ENCODE measurements around the gene RHOV.

RHOV gene

GRCh38 chr15:40912478-40912877 is 38.4 kb upstream of the RHOV start:
- ChIA-PET CTCF (interaction anchor here (1.0 to 12.1 kb wide), 9 partner anchors 9 to 1172 kb away, joined by 3 to 131 read pairs (median 5); partner anchors contain the start of gene DLL4), POLR2A (no interaction called here)
- DNase-seq (ENCODE audit: extremely low spot score) = no peak
- TF ChIP-seq CTCF (IDR thresholded peaks at IDR 0.05; ENCODE audit: control extremely low read depth, extremely low read depth, low read depth, missing control alignments) = no peak

GRCh38 chr15:40911693-40912092 is 37.7 kb upstream of the RHOV start:
- DNase-seq (ENCODE audit: extremely low spot score) = no peak
- no peak for TF ChIP-seq CTCF (IDR thresholded peaks at IDR 0.05; ENCODE audit: control extremely low read depth, extremely low read depth, low read depth, missing control alignments)
- CTCF ChIA-PET = interaction anchor here (0.5 to 12.1 kb wide), 14 partner anchors 8 to 1173 kb away, joined by 3 to 131 read pairs (median 4); partner anchors contain the start of genes DLL4 and VPS18
- POLR2A ChIA-PET = interaction anchor here (0.6 kb wide), 1 partner anchor 133 kb away, joined by 5 read pairs; no protein-coding TSS in a partner anchor

GRCh38 chr15:40911141-40911540 is 37.1 kb upstream of the RHOV start:
- DNase-seq (ENCODE audit: extremely low spot score) = no peak
- ChIA-PET POLR2A (no interaction called here), CTCF (interaction anchor here (1.0 to 12.1 kb wide), 7 partner anchors 8 to 369 kb away, joined by 3 to 131 read pairs (median 8); partner anchors contain the start of genes DLL4, SPINT1 and VPS18)
- TF ChIP-seq CTCF (IDR thresholded peaks at IDR 0.05; ENCODE audit: control extremely low read depth, extremely low read depth, low read depth, missing control alignments) = no peak

- CTCF ChIA-PET = interaction anchor here (1.0 to 12.1 kb wide), 11 partner anchors 10 to 276 kb away, joined by 3 to 215 read pairs (median 11); partner anchors contain the start of genes DLL4, SPINT1 and VPS18
- DNase-seq (ENCODE audit: extremely low spot score) = no peak
- POLR2A ChIA-PET = interaction anchor here (0.6 to 1.5 kb wide), 2 partner anchors 43 to 106 kb away, joined by 3 read pairs; partner anchors contain the start of gene CHAC1
- TF ChIP-seq CTCF (IDR thresholded peaks at IDR 0.05; ENCODE audit: control extremely low read depth, extremely low read depth, low read depth, missing control alignments) = no peak
Observed at GRCh38 chr15:40909662-40910630, 35.9 kb upstream of the RHOV start.

GRCh38 chr15:40908095-40908494 is 34.1 kb upstream of the RHOV start:
- POLR2A ChIA-PET = no interaction called here
- no peak for DNase-seq (ENCODE audit: extremely low spot score)
- TF ChIP-seq CTCF (IDR thresholded peaks at IDR 0.05; ENCODE audit: control extremely low read depth, extremely low read depth, low read depth, missing control alignments) = no peak
- CTCF ChIA-PET = interaction anchor here (1.0 to 12.1 kb wide), 12 partner anchors 9 to 323 kb away, joined by 3 to 215 read pairs (median 36); partner anchors contain the start of genes CHP1, DLL4 and VPS18

GRCh38 chr15:40906991-40907802 is 33.2 kb upstream of the RHOV start:
- POLR2A ChIA-PET = no interaction called here
- CTCF ChIA-PET = interaction anchor here (1.0 to 12.1 kb wide), 22 partner anchors 10 to 324 kb away, joined by 3 to 215 read pairs (median 8); partner anchors contain the start of genes CHP1, DLL4, EXD1 and VPS18
- no peak for DNase-seq (ENCODE audit: extremely low spot score)
- no peak for TF ChIP-seq CTCF (IDR thresholded peaks at IDR 0.05; ENCODE audit: control extremely low read depth, extremely low read depth, low read depth, missing control alignments)

Data from GM10248 (cell line).